Mesenchymal stem cell (in vitro differentiated cells and primary cell): Measurements from ENCODE around the gene ADAM8.

Experiments
- DNase-seq: peaks from one replicate; pipeline ENCODE4 v3.0.0-alpha.2; 2013
- H2AFZ ChIP-seq: one replicate; pipeline ENCODE4 v1.6.1; 2013; ENCODE audit warnings: low read depth, mild to moderate bottlenecking, control low read depth, inconsistent platforms, low read length, moderate library complexity
- H2AK5ac ChIP-seq: 2 replicates; pipeline ENCODE4 v1.6.1; 2013; ENCODE audit warnings: low read length, moderate library complexity, mild to moderate bottlenecking, inconsistent platforms; ENCODE audit not compliant: severe bottlenecking
- H2BK120ac ChIP-seq: one replicate; pipeline ENCODE4 v1.6.1; 2013; ENCODE audit warnings: low read depth, mild to moderate bottlenecking, inconsistent platforms, low read length, moderate library complexity
- H2BK12ac ChIP-seq, 2 experiments: one replicate each; pipeline ENCODE4 v1.6.1; 2013; ENCODE audit warnings: inconsistent platforms in 2 of 2, low read length in 2 of 2, mild to moderate bottlenecking in 2 of 2, moderate library complexity in 2 of 2, control low read depth in 1 of 2
- H2BK15ac ChIP-seq: one replicate; pipeline ENCODE4 v1.6.1; 2013; ENCODE audit warnings: mild to moderate bottlenecking, low read depth, inconsistent platforms; ENCODE audit not compliant: poor library complexity, severe bottlenecking
- H2BK5ac ChIP-seq: 2 replicates; pipeline ENCODE4 v1.6.1; 2013; ENCODE audit warnings: low read depth, mild to moderate bottlenecking, low read length, control low read depth, inconsistent platforms; ENCODE audit not compliant: poor library complexity, severe bottlenecking
- H3K14ac ChIP-seq, 2 experiments: one replicate each; pipeline ENCODE4 v1.6.1; 2013; ENCODE audit warnings: inconsistent platforms in 2 of 2, low read length in 2 of 2, control low read depth in 1 of 2, mild to moderate bottlenecking in 1 of 2, moderate library complexity in 1 of 2
- H3K18ac ChIP-seq, 2 experiments: one replicate each; pipeline ENCODE4 v1.6.1; 2013; ENCODE audit warnings: inconsistent platforms in 2 of 2, low read length in 2 of 2, control low read depth in 1 of 2, low read depth in 1 of 2, mild to moderate bottlenecking in 1 of 2
- H3K23ac ChIP-seq, 2 experiments: one replicate each; pipeline ENCODE4 v1.6.1; 2013; ENCODE audit warnings: inconsistent platforms in 2 of 2, low read length in 2 of 2, mild to moderate bottlenecking in 2 of 2, moderate library complexity in 2 of 2, control low read depth in 1 of 2
- H3K27ac ChIP-seq: 2 replicates; pipeline ENCODE4 v1.5.1; 2013; ENCODE audit warnings: mild to moderate bottlenecking, moderate library complexity, low read length, control low read depth, inconsistent platforms; ENCODE audit not compliant: poor library complexity, severe bottlenecking
- H3K27me3 ChIP-seq, 2 experiments: 2 replicates each; pipeline versions ENCODE4 v1.6.1 to v1.7.0; 2013; ENCODE audit warnings: low read length in 2 of 2, mild to moderate bottlenecking in 2 of 2, moderate library complexity in 2 of 2, control low read depth in 1 of 2, inconsistent platforms in 1 of 2; ENCODE audit not compliant: control insufficient read depth in 1 of 2, insufficient read depth in 1 of 2
- H3K36me3 ChIP-seq, 2 experiments: 2 replicates each; pipeline versions ENCODE4 v1.6.1 to v1.7.0; 2013; ENCODE audit warnings: low read length in 2 of 2, control low read depth in 1 of 2, inconsistent platforms in 1 of 2, low read depth in 1 of 2, mild to moderate bottlenecking in 1 of 2; ENCODE audit not compliant: insufficient read depth in 2 of 2, control insufficient read depth in 1 of 2
- H3K4ac ChIP-seq, 2 experiments: one replicate each; pipeline ENCODE4 v1.6.1; 2013; ENCODE audit warnings: inconsistent platforms in 2 of 2, low read length in 2 of 2, mild to moderate bottlenecking in 2 of 2, moderate library complexity in 2 of 2, control low read depth in 1 of 2, low read depth in 1 of 2
- H3K4me1 ChIP-seq: 2 replicates; pipeline ENCODE4 v1.6.1; 2013; ENCODE audit warnings: low read depth, low read length, control low read depth; ENCODE audit not compliant: control insufficient read depth, insufficient read depth
- H3K4me2 ChIP-seq: 2 replicates; pipeline ENCODE4 v1.6.1; 2013; ENCODE audit warnings: low read length, mild to moderate bottlenecking, inconsistent platforms; ENCODE audit not compliant: poor library complexity, severe bottlenecking
- H3K4me3 ChIP-seq, 2 experiments: 2 replicates each; pipeline versions ENCODE4 v1.5.1 to v1.7.0; 2013; ENCODE audit warnings: low read length in 2 of 2, mild to moderate bottlenecking in 2 of 2, control low read depth in 1 of 2, low read depth in 1 of 2; ENCODE audit not compliant: insufficient read depth in 1 of 2
- H3K79me1 ChIP-seq: replicated peaks from 2 replicates; pipeline ENCODE4 v1.6.1; 2013; ENCODE audit warnings: mild to moderate bottlenecking, control low read depth, low read length, inconsistent platforms; ENCODE audit not compliant: poor library complexity, severe bottlenecking
- H3K9ac ChIP-seq: 2 replicates; pipeline ENCODE4 v1.7.0; 2013; ENCODE audit warnings: mild to moderate bottlenecking, low read length, moderate library complexity
- H3K9me3 ChIP-seq: 2 replicates; pipeline ENCODE4 v1.7.0; 2013; ENCODE audit warnings: mild to moderate bottlenecking, low read length; ENCODE audit not compliant: control insufficient read depth
- H4K8ac ChIP-seq: one replicate; pipeline ENCODE4 v1.6.1; 2013; ENCODE audit warnings: inconsistent platforms, mild to moderate bottlenecking, low read length, moderate library complexity
- H4K91ac ChIP-seq: one replicate; pipeline ENCODE4 v1.6.1; 2013; ENCODE audit warnings: mild to moderate bottlenecking, low read length, inconsistent platforms
- WGBS: methylation state at CpG from one replicate; pipeline ENCODE4 v1.1.7; 2013; ENCODE audit warnings: mixed read lengths; 5-methylcytosine and 5-hydroxymethylcytosine counted together

The ADAM8 gene

GRCh38 chr10:133289761-133290160 lies 13.1 kb upstream of the ADAM8 start:
- H3K27me3 ChIP-seq, result no peaks in the 10 kb centered on the region
- H3K23ac ChIP-seq, result no peak overlapping the region
- no peak overlapping the region for H3K9ac ChIP-seq
- no peak overlapping the region for H2BK15ac ChIP-seq
- no peak overlapping the region for H3K14ac ChIP-seq
- no peak overlapping the region for H3K4ac ChIP-seq
- no peak overlapping the region for H2BK5ac ChIP-seq
- no peak overlapping the region for H2AFZ ChIP-seq
- no peak overlapping the region for H2BK120ac ChIP-seq
- no peaks in the 10 kb centered on the region for H3K9me3 ChIP-seq
- H3K4me1 ChIP-seq, result peaks cover 16% of the 10 kb centered on the region
- H2AK5ac ChIP-seq, result no peak overlapping the region
- H3K27ac ChIP-seq, result no peak overlapping the region
- H3K36me3 ChIP-seq, result peaks cover 75 to 80% of the 10 kb centered on the region in 2 experiments
- no peak overlapping the region for H3K4me3 ChIP-seq
- no peak overlapping the region for H4K91ac ChIP-seq
- H3K79me1 ChIP-seq, result peaks cover 31% of the 10 kb centered on the region
- no peak overlapping the region for H3K18ac ChIP-seq
- H3K4me2 ChIP-seq, result no peak overlapping the region
- no peak for DNase-seq
- no peak overlapping the region for H4K8ac ChIP-seq
- no peak overlapping the region for H2BK12ac ChIP-seq
- WGBS, result 95% methylated on average over 24 of the region's 24 CpGs

- no peak overlapping the region for H3K4me3 ChIP-seq
- no peaks in the 10 kb centered on the region for H3K27me3 ChIP-seq
- peaks cover 39% of the 10 kb centered on the region for H3K79me1 ChIP-seq
- DNase-seq, result no peak
- H3K4me2 ChIP-seq, result no peak overlapping the region
- H3K27ac ChIP-seq, result no peak overlapping the region
- H3K23ac ChIP-seq, result no peak overlapping the region
- peaks cover 8% of the 10 kb centered on the region for H3K4me1 ChIP-seq
- no peak overlapping the region for H2BK5ac ChIP-seq
- H3K18ac ChIP-seq, result no peak overlapping the region
- H3K14ac ChIP-seq, result no peak overlapping the region
- no peak overlapping the region for H2AFZ ChIP-seq
- H2AK5ac ChIP-seq, result no peak overlapping the region
- no peak overlapping the region for H3K4ac ChIP-seq
- no peak overlapping the region for H4K91ac ChIP-seq
- peaks cover 76 to 82% of the 10 kb centered on the region in 2 experiments for H3K36me3 ChIP-seq
- H4K8ac ChIP-seq, result no peak overlapping the region
- whole genome bisulfite sequencing, result over 99% methylated on average over 36 of the region's 46 CpGs
- H2BK120ac ChIP-seq, result no peak overlapping the region
- no peak overlapping the region for H3K9ac ChIP-seq
- no peaks in the 10 kb centered on the region for H3K9me3 ChIP-seq
- H2BK15ac ChIP-seq, result no peak overlapping the region
- no peak overlapping the region for H2BK12ac ChIP-seq
These were observed 11.3 kb upstream of the ADAM8 start for GRCh38 chr10:133287832-133288500.

GRCh38 chr10:133286366-133286765 lies 9.7 kb upstream of the ADAM8 start:
- H3K79me1 ChIP-seq, result peaks cover 36% of the 10 kb centered on the region
- H3K4ac ChIP-seq, result no peak overlapping the region
- WGBS, result 92% methylated on average over 18 of the region's 18 CpGs
- H3K4me2 ChIP-seq, result no peak overlapping the region
- H3K23ac ChIP-seq, result no peak overlapping the region
- no peak overlapping the region for H2BK12ac ChIP-seq
- H2AK5ac ChIP-seq, result no peak overlapping the region
- no peak for DNase-seq
- no peak overlapping the region for H3K9ac ChIP-seq
- no peaks in the 10 kb centered on the region for H3K9me3 ChIP-seq
- H3K4me1 ChIP-seq, result peaks cover 1% of the 10 kb centered on the region
- no peak overlapping the region for H3K27ac ChIP-seq
- H3K14ac ChIP-seq, result no peak overlapping the region
- H4K8ac ChIP-seq, result no peak overlapping the region
- H4K91ac ChIP-seq, result no peak overlapping the region
- no peak overlapping the region for H3K18ac ChIP-seq
- no peak overlapping the region for H3K4me3 ChIP-seq
- no peaks in the 10 kb centered on the region for H3K27me3 ChIP-seq
- H2AFZ ChIP-seq, result no peak overlapping the region
- H3K36me3 ChIP-seq, result peaks cover 85 to 90% of the 10 kb centered on the region in 2 experiments
- no peak overlapping the region for H2BK5ac ChIP-seq
- no peak overlapping the region for H2BK120ac ChIP-seq
- no peak overlapping the region for H2BK15ac ChIP-seq

GRCh38 chr10:133285217-133285616 lies 8.5 kb upstream of the ADAM8 start:
- H3K27ac ChIP-seq, result no peak overlapping the region
- H4K8ac ChIP-seq, result no peak overlapping the region
- no peak overlapping the region for H2AFZ ChIP-seq
- H2BK5ac ChIP-seq, result no peak overlapping the region
- WGBS, result 95% methylated on average over 36 of the region's 36 CpGs
- no peak overlapping the region for H2BK12ac ChIP-seq
- no peaks in the 10 kb centered on the region for H3K27me3 ChIP-seq
- peaks cover 90 to 91% of the 10 kb centered on the region in 2 experiments for H3K36me3 ChIP-seq
- no peaks in the 10 kb centered on the region for H3K9me3 ChIP-seq
- no peak overlapping the region for H4K91ac ChIP-seq
- H3K4me2 ChIP-seq, result no peak overlapping the region
- H2AK5ac ChIP-seq, result no peak overlapping the region
- no peak overlapping the region for H3K9ac ChIP-seq
- no peak for DNase-seq
- no peak overlapping the region for H3K14ac ChIP-seq
- peaks cover 34% of the 10 kb centered on the region for H3K79me1 ChIP-seq
- H2BK15ac ChIP-seq, result no peak overlapping the region
- H3K4me1 ChIP-seq, result peaks cover 7% of the 10 kb centered on the region
- H2BK120ac ChIP-seq, result no peak overlapping the region
- H3K4ac ChIP-seq, result no peak overlapping the region
- H3K23ac ChIP-seq, result no peak overlapping the region
- no peak overlapping the region for H3K18ac ChIP-seq
- no peak overlapping the region for H3K4me3 ChIP-seq
